Mesothelial cell of epicardium (in vitro differentiated cells): ENCODE data around the gene ADSS1. TPM values are rescaled to one million over a fixed set of nuclear protein-coding genes. Genes with fewer than 3 reads are reported as not detected.

Experiments used
- DNase-seq, 2 experiments: peaks; one replicate each; pipeline ENCODE4 v3.0.0; 2021; ENCODE audit warnings: low spot score in 2 of 2; ENCODE audit not compliant: unreplicated experiment in 2 of 2
- H3K27ac Mint-ChIP-seq: 2 replicates; pipeline ENCODE4 v1.8.0; 2021; ENCODE audit warnings: mixed read lengths
- H3K27me3 Mint-ChIP-seq: 2 replicates; pipeline ENCODE4 v1.8.0; 2021; ENCODE audit warnings: low read depth, mixed read lengths
- H3K36me3 Mint-ChIP-seq: 2 replicates; pipeline ENCODE4 v1.8.0; 2021; ENCODE audit warnings: mixed read lengths
- H3K4me1 Mint-ChIP-seq: 2 replicates; pipeline ENCODE4 v1.8.0; 2021; ENCODE audit warnings: mixed read lengths
- H3K4me3 Mint-ChIP-seq: 2 replicates; pipeline ENCODE4 v1.8.0; 2021; ENCODE audit warnings: mild to moderate bottlenecking, moderate library complexity, mixed read lengths
- H3K9me3 Mint-ChIP-seq: 2 replicates; pipeline ENCODE4 v1.8.0; 2021; ENCODE audit warnings: mixed read lengths
- total RNA-seq: library from RNA; stranded (reverse); gene quantifications from 3 replicates; pipeline ENCODE4 v1.2.1, GENCODE V29; 2021
- TF ChIP-seq, protein P1 (sequence below): fragments of 200-600 bp; sonication (generic); IDR thresholded peaks from one replicate; pipeline ENCODE4 v1.5.0; 2021; ENCODE audit warnings: antibody characterized with exemption; ENCODE audit not compliant: unreplicated experiment

Gene ADSS1
- total RNA-seq, 1 donor from 2014 or later, result 17.1 TPM

DNA sequence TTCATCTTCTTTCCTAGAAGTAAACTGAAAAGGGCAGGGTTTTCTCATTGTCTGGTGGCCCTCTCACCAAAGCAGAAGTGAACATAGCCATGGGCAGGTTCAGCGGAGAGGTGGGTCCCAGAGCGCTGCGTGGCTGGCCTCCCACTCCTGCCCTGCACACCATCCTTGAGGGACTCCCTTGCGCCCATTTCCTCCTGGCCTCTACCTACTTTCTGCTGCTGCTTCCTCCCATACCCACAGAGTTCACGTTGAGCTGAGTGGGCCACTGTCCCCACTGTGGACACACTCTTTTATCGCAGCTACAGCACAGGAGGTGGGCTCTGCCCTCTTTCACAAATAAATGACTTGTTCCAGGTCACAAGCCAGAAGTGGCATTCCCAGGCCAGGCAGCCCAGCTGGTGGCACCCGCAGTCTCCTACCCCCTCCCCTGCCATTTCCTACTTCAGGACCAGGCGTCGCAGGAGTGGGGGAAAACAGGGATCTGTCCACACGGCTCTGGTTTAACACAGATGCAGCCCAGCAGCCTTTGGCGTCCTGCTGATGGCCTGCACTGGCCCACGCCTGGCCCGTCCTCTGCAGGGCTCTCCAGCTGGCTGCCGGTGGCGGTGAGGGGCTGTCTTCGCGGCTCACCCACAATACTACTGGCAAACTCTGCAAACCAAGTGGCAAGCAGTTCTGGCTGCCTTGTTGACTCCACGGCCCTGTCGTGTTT is 33.8 kb downstream of the ADSS1 start:
- DNase-seq, result no peak
- Mint-ChIP-seq H3K4me1 (peaks cover 10% of the 10 kb centered on the region), H3K27me3 (no peaks in the 10 kb centered on the region), H3K9me3 (peaks cover 5% of the 10 kb centered on the region), H3K27ac (no peak overlapping the region), H3K36me3 (peaks cover 20% of the 10 kb centered on the region), H3K4me3 (no peak overlapping the region)
- TF ChIP-seq, protein P1, sequence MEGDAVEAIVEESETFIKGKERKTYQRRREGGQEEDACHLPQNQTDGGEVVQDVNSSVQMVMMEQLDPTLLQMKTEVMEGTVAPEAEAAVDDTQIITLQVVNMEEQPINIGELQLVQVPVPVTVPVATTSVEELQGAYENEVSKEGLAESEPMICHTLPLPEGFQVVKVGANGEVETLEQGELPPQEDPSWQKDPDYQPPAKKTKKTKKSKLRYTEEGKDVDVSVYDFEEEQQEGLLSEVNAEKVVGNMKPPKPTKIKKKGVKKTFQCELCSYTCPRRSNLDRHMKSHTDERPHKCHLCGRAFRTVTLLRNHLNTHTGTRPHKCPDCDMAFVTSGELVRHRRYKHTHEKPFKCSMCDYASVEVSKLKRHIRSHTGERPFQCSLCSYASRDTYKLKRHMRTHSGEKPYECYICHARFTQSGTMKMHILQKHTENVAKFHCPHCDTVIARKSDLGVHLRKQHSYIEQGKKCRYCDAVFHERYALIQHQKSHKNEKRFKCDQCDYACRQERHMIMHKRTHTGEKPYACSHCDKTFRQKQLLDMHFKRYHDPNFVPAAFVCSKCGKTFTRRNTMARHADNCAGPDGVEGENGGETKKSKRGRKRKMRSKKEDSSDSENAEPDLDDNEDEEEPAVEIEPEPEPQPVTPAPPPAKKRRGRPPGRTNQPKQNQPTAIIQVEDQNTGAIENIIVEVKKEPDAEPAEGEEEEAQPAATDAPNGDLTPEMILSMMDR, result no peak

DNA sequence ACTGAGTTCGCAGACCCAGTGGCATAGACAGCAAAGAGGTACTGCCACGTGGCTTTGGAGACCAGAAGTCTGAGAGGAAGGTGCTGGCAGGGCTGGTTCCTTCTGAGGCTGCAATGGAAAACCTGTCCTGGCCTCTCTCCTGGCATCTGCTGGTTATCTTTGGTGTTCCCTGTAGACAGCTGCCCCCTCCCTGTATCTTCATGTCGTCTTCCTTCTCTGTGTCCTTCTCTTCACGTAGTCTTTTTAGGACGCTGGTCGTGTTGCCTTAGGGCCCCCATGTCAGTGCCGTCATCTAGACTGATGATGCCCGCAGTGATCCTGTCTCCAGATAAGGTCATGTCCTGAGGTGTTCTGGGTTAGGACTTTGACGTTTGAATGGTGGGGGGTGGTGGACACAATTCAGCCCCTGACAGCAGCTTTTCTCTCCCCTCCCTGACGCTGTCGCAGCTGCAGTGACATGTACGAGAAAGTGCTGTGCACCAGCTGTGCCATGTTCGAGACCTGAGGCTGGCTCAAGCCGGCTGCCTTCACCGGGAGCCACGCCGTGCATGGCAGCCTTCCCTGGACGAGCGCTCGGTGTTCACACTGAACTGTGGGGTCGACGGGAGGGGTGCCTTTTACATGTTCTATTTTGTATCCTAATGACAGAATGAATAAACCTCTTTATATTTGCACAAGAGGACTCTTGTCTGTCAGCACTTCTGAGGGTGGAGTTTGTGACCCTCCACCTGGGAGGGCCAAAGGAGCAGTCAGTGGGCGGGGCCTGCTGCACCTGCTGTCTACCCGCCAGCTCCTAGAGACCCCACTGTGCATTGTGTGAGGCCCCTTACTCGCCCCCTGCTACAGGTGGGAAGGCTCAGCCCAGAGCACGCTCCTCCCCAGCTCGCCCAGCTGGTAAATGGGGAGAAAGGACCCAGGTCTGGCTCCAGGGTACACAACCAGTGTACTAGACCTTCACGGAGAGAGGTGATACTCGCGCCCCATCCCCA is 35.2 kb downstream of the ADSS1 start:
- Mint-ChIP-seq H3K4me1 (peaks cover 2% of the 10 kb centered on the region), H3K4me3 (no peak overlapping the region), H3K27ac (no peak overlapping the region), H3K27me3 (no peaks in the 10 kb centered on the region), H3K9me3 (peaks cover 5% of the 10 kb centered on the region), H3K36me3 (peaks cover 24% of the 10 kb centered on the region)
- DNase-seq, result no peak
- TF ChIP-seq, protein P1, result no peak

- peaks cover 17% of the 10 kb centered on the region for H3K9me3 Mint-ChIP-seq
- TF ChIP-seq, protein P1, result no peak
- no peak for DNase-seq
- no peaks in the 10 kb centered on the region for H3K27me3 Mint-ChIP-seq
- H3K36me3 Mint-ChIP-seq, result peaks cover 37% of the 10 kb centered on the region
- peaks cover 19% of the 10 kb centered on the region for H3K4me1 Mint-ChIP-seq
- H3K27ac Mint-ChIP-seq, result no peak overlapping the region
- H3K4me3 Mint-ChIP-seq, result no peak overlapping the region
These were observed 41.5 kb downstream of the ADSS1 start for GRCh38 chr14:104765517-104765916.

GRCh38 chr14:104766256-104766862 is 42.3 kb downstream of the ADSS1 start:
- Mint-ChIP-seq H3K4me3 (no peak overlapping the region), H3K4me1 (peaks cover 19% of the 10 kb centered on the region), H3K9me3 (peaks cover 17% of the 10 kb centered on the region), H3K27ac (no peak overlapping the region), H3K36me3 (peaks cover 42% of the 10 kb centered on the region), H3K27me3 (no peaks in the 10 kb centered on the region)
- DNase-seq, result no peak
- TF ChIP-seq, protein P1, result no peak

- Mint-ChIP-seq H3K27me3 (no peaks in the 10 kb centered on the region), H3K4me3 (no peak overlapping the region), H3K27ac (no peak overlapping the region), H3K36me3 (peaks cover 42% of the 10 kb centered on the region), H3K9me3 (peaks cover 16% of the 10 kb centered on the region), H3K4me1 (peaks cover 19% of the 10 kb centered on the region)
- TF ChIP-seq, protein P1, result no peak
- DNase-seq, result no peak
These were observed 43.0 kb downstream of the ADSS1 start for GRCh38 chr14:104766863-104767633.
